ENCODE data around the gene FEM1B.

The FEM1B gene

DNA sequence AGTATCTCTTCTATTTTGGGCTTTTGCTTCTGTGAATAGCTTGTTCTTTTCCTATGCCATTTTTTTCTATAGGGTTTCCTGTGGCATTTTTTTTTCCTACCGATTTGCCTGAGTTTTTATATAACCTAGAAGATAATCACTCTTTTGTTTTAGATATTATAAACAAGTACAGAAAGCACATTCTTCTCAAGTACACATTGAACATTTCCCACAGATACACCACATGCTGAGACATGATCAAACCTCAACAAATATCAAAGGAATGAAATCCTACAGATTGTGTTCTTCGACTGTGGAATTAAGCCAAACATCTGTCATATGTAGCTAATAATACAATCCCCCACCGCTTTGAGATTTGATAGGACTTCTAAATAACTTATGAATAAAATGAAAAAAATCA is 9.1 kb upstream of the FEM1B start:
- TF ChIP-seq, protein P1, sequence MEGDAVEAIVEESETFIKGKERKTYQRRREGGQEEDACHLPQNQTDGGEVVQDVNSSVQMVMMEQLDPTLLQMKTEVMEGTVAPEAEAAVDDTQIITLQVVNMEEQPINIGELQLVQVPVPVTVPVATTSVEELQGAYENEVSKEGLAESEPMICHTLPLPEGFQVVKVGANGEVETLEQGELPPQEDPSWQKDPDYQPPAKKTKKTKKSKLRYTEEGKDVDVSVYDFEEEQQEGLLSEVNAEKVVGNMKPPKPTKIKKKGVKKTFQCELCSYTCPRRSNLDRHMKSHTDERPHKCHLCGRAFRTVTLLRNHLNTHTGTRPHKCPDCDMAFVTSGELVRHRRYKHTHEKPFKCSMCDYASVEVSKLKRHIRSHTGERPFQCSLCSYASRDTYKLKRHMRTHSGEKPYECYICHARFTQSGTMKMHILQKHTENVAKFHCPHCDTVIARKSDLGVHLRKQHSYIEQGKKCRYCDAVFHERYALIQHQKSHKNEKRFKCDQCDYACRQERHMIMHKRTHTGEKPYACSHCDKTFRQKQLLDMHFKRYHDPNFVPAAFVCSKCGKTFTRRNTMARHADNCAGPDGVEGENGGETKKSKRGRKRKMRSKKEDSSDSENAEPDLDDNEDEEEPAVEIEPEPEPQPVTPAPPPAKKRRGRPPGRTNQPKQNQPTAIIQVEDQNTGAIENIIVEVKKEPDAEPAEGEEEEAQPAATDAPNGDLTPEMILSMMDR (IDR thresholded peaks at IDR 0.05; ENCODE audit: insufficient read depth, low read depth, low read length, missing control alignments), result no peak
- peak; percentile 92 for DNase-seq (ENCODE audit: low read depth)
- no peak overlapping the region for H3K4me3 ChIP-seq (ENCODE audit: low read length)

DNA sequence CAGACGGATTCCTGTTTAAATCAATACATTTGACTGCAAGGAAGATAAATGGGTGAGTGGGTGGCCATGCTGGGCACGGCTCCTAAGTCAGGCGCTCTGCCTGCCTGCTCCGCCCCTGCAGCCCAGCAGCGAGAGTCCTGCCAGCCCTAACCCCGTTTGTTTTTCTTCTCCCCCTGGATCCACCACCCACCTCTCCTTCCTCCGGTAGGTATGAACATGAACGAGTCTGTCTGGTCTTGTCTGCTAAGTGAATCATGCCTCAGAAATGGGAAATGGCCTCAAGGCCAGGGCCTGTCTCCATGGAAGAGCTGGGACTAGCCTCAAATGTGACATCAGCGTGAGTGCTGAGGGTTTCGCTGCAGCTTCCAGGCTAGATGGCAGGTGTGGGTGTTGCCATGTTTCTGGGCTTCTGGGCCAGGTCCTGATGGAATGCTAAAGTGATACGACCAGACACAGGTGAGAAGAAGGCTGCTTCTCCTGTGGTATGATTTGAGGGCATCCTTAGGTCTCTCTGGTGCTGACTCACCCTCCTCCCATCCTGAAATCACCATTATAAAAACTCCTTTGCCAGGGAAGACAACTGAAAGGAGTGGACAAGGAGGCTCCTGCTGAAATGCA is 5.6 kb upstream of the FEM1B start:
- peak; percentile 100 for DNase-seq (ENCODE audit: low read depth)
- H3K4me3 ChIP-seq (ENCODE audit: low read length), result no peak overlapping the region
- TF ChIP-seq, protein P1 (IDR thresholded peaks at IDR 0.05; ENCODE audit: insufficient read depth, low read depth, low read length, missing control alignments), result no peak

DNA sequence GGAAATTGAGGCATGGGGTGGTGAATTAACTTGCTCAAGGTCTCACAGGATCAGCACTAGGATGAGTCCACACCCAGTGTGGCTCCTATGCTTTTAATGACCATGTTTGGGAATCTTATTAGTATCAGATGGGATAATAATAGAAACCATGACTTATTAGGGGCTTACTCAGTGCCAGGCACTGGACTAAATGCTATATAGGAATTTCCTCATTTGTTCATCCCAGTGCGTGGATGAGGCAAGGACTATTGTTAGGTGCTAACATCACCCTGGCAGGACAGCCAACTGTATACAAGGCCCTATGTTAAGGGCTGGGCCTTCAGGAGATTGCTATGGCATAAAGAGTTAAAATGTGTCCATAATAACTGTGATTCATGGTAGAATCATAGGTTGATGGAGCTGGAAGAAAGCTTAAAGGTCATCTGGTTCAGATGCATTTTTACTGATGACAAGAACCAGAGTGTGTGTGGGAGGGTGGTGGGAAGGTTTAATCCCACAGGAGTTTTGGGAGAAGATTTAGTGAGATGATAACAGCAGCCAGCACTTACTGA is 4.7 kb upstream of the FEM1B start:
- no peak overlapping the region for H3K4me3 ChIP-seq (ENCODE audit: low read length)
- peak; percentile 99 for DNase-seq (ENCODE audit: low read depth)

DNA sequence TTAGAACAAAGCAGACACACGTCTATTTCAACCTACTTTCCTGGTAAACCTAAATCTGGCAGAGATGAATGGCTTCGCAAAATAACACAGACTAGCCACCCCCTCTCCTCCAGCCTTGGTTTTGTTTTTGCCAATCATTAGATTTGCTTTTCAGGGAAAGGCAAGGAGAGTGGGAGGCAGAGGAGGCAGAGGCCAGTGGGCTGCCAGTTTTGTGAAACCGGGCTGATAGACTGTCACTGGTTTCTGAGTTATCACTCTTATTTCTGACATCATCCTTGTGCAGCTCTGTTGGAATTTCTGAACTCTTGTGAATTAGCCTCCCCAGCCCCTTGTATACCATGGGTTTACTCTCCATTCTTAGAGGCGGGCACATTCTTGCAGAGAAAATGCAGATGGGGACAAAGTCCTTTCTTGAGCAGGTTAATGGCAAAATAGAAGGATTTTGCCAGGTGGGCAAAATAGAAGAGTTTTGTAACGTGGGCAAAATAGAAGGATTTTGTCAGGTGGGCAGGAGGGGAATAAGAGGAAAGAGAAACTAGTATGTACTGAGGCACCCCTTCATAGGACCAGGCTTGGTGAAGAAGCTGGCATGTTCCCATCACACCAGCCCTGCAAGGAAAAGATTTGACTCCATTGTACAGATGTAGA is 3.2 kb upstream of the FEM1B start:
- TF ChIP-seq, protein P1 (IDR thresholded peaks at IDR 0.05; ENCODE audit: insufficient read depth, low read depth, low read length, missing control alignments), result no peak
- DNase-seq (ENCODE audit: low read depth), result no peak
- H3K4me3 ChIP-seq (ENCODE audit: low read length), result no peak overlapping the region

More for the DNA sequence above, 4.7 kb upstream of the FEM1B start:
- TF ChIP-seq, protein P1 (IDR thresholded peaks at IDR 0.05; ENCODE audit: insufficient read depth, low read depth, low read length, missing control alignments), result no peak

DNA sequence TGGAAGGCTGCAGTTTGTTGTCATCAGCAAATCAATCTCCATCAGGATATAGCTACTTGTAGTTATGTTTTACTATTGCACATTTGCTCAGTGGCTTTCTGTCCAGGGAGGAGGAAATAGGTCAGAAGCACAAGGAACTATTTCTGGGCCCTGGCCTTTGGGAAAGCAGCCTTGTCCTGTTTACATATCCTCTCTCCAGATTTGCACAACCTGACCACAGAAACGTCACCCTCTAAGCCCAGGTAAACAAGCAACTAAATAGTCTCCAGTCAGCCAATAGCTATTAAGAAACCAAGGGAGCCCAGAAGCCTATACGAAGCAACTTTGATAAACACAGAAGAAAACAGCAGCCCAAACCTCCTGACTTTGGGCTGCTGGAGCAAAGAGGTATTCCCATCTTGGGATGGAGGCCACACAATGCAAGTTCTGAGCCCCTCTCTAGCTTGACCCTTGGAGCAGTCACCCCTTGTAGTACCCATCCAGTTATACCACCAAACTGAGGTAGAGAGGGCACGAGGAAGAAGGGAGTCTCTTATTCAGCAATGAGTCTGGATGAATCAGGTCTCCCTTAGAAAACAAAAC is 2.3 kb upstream of the FEM1B start:
- no peak overlapping the region for H3K4me3 ChIP-seq (ENCODE audit: low read length)
- peak; percentile 92 for DNase-seq (ENCODE audit: low read depth)
- TF ChIP-seq, protein P1 (IDR thresholded peaks at IDR 0.05; ENCODE audit: insufficient read depth, low read depth, low read length, missing control alignments), result no peak

DNA sequence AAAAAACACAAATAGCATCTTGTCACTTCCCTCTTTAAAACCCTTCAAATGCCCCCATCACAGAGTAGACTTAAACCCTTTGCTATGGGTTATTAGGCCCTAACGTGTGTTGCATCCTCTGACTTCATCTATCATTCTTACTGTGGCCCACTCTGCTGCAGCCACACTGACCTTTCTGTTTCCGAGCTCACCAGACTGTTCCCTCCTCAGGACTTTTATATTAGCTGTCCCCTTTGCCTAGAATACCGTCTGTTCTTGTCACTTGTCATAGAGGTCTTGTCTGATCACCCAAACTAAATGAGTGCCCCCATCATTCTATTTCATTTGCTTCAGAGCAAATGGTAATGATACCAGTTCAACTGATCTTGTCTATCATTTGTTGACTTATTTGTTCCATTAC is 877 bp upstream of the FEM1B start:
- TF ChIP-seq, protein P1 (IDR thresholded peaks at IDR 0.05; ENCODE audit: insufficient read depth, low read depth, low read length, missing control alignments), result no peak
- DNase-seq (ENCODE audit: low read depth), result no peak
- peak overlapping the region; percentile 83 for H3K4me3 ChIP-seq (ENCODE audit: low read length)
